NAMALWA (cell line): ENCODE data around the gene E4F1.

Experiments
- DNase-seq: peaks from one replicate; pipeline ENCODE4 v3.0.0-alpha.2; 2015; ENCODE audit warnings: low spot score

E4F1 gene

DNA sequence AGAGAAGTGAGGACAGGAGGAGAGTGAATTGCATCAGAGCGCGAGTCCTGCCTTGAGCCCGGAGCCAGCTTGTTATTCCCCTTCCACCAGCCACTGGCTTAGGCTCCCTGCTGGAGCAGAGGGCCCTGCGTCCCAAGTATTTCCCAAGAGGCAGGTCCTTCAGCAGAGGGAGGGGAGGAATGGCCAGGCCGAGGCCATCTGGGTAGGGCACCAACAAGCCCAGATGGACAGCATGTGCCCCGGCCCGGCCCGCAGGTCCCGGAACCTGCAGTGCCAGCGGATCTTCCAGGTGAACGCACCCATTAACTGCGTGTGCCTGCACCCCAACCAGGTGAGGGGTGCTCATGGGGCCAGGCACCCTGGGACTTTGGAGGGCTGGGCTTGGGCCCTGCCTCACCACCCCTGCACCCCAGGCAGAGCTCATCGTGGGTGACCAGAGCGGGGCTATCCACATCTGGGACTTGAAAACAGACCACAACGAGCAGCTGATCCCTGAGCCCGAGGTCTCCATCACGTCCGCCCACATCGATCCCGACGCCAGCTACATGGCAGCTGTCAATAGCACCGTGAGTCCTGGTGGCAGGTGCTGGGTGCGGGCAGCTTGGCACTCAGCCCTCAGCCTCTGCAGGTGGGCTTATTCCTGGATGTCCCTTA, 16.5 kb upstream of the E4F1 start:
- no peak for DNase-seq

DNA sequence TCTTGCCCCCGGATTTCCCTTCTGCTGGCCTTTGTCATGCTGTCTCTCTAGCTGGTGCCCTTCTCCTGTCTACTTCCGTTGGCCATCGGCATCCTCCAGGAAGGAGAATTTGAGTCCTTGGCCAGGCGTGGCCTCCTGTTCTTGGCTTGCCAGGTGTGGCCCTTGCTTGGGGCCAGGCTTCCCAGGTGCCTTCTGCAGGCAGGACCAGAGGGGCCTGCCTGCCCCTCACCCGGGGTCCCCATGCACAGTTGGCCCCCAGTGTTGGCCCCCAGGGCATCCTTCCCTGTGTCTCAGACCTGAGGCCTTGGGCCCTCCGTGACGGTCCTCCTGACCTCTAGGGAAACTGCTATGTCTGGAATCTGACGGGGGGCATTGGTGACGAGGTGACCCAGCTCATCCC, 15.5 kb upstream of the E4F1 start:
- no peak for DNase-seq

GRCh38 chr16:2208308-2208707, 15.1 kb upstream of the E4F1 start:
- no peak for DNase-seq

GRCh38 chr16:2208772-2209171, 14.6 kb upstream of the E4F1 start:
- no peak for DNase-seq

- no peak for DNase-seq
Measured at GRCh38 chr16:2209258-2210008, 14.0 kb upstream of the E4F1 start.

GRCh38 chr16:2210009-2210332, 13.4 kb upstream of the E4F1 start:
- no peak for DNase-seq

- no peak for DNase-seq
Measured at GRCh38 chr16:2210386-2211365, 12.7 kb upstream of the E4F1 start, which contains the start of gene BRICD5. TSS of gene BRICD5 (minus strand) at chr16:2210863. CDS start at chr16:2210833, 30 bp downstream.

DNA sequence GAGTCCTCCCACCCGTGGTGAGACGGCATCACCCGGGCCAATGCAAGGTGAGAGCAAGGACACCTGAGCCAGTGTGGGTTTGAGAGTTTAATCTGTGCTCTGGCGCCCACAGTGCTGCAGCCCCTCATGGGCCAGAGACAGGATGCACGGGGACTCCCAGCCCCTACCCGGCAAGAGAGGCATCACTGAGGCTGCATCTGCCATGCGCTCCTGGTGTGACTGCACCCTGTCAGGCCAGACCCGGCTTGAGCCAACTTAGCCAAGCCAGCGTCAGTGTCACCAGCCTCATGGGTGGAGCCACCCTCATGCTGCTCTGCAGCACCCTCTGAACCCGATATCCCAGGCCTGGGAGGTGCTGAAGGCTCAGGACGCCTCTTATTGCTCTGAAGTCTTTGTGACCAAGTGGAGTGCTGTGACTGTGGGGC, 11.5 kb upstream of the E4F1 start:
- no peak for DNase-seq

- no peak for DNase-seq
Measured at GRCh38 chr16:2212362-2213324, 10.7 kb upstream of the E4F1 start.

DNA sequence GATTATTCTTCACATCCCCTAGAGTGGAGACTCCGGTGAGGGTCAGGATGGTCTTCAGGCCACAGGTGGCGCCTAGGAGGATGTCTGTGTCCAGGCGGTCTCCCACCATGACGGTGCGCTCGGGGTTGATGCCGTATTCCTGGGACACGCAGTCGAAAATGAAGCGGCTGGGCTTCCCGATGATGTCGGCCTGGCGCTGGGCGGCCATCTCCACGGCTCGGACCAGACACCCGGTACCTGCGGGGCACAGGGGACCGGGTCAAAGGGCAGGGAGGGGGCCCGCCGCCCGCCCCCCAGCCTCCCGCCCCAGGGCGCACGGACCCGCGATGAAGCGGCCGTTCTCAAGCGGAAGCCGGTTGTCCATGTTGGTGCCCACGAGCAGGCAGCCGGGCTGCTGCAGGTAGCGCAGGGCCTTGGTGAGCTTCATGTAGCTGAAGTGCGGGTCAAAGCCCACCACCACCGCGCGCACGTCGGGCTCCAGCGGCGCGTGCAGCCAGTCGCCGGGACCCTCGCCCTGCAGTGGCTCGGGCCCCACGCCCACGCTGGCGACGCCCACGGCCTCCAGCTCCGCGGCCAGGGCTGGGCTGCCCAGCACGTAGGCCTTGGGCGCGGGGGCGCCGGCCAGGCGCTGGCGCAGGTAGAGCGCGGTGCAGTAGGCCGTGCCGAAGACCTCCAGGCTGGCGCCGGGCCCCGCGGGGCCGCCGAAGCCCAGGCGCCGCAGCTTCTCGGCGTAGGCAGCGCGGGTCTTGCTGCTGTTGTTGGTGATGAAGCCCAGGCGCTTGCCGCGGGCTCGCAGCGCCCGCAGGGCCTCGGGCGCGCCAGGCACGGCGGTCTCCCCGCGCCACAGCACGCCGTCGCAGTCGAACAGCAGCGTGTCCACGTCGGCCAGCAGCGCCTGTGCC, 9.3 kb upstream of the E4F1 start:
- DNase-seq = peak; percentile 41

- no peak for DNase-seq
Measured at GRCh38 chr16:2214719-2214968, 8.7 kb upstream of the E4F1 start, which contains the start of gene PGP. TSS of gene PGP (minus strand) at chr16:2214840. CDS start at chr16:2214777, 63 bp downstream.

GRCh38 chr16:2216330-2216729, 7.1 kb upstream of the E4F1 start:
- DNase-seq = no peak

GRCh38 chr16:2223942-2224486, 623 bp downstream of the E4F1 start:
- peak; percentile 66 for DNase-seq

DNA sequence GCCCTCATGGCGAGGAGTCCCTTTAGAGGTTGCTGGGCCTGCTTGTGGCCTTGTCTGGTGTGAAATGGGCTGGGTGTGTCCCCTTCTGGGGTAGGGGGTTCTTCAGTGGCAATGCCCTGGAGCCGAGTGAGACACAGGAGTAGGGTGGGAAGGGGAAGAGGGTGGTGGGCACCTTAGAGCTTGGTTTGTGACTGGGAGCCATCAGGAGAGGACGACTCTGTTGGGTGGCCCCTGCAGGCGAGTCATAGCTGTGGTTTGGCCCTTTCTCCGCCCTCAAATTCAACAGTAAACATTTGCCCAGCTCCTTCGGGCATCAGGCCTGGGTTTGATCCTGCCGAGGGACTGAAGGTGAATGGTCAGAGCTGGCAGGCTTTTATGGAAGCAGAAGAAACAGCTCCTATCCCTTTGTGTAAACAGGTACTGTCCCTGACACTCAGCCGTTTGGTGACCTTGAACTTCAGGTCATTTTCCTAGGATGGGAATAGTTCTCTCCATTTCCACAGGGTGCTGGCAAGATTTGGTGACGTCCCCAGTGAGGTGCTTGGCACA, 2.9 kb downstream of the E4F1 start:
- DNase-seq = no peak

- DNase-seq = no peak
Measured at GRCh38 chr16:2226918-2227317, 3.5 kb downstream of the E4F1 start.

GRCh38 chr16:2228161-2228824, 4.9 kb downstream of the E4F1 start:
- no peak for DNase-seq

- no peak for DNase-seq
Measured at GRCh38 chr16:2229091-2229490, 5.7 kb downstream of the E4F1 start.

- no peak for DNase-seq
Measured at GRCh38 chr16:2229632-2230250, 6.3 kb downstream of the E4F1 start.

DNA sequence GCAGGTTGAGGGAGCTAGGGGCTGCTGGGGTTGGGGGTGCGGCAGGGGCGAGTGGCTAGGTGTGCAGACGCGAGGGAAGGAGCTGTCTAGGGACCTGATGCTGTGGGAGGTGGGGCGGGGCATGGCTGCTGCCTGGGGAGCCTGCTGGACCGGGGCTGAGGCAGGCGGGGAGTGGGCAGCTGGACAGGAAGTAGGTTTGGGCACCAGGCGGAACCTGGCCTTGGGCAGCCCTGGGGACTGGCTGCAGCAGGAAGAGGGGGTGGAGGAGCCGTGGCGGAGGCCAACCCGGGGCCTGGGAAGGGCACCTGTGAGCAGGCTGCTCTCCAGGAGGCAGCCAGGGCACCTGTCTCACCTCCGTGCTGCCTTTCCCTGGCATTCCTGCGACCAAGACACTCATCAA, 7.0 kb downstream of the E4F1 start:
- DNase-seq = no peak
